ENCODE results near the gene LHX4.

LHX4 gene

DNA sequence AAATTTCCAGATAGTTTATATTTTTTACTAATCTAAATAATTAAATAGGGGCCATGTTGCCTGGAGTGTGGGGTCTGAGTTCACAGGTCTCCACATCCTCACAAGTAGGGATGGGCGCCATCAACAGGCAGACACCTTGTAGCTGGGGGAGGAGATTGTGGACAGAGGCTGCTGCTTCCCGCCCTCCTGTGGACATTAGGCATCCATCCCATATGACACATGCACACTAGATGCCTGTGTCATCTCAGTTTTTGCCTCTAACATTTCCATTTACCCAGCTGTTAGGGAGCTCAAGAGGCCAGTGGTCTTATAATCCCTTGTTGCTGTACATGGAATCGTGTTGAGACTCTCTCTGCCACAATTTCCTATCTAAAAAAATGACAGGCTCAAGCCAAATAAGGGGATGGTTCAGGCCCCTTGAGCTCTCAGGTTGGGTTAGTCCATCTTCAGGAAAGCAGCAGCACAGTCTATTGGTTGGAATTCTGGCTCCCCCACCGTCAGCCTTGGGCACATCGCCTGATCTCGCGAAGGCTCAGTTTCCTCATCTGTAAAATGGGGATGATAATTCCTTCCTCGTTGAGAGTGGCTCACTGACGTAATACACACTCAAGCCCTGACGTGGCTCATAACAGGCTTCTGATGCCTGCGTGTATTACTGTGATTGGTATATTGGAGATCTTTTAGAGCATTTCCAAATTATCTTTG, 13.6 kb downstream of the LHX4 start:
- no peak for DNase-seq (ENCODE audit: low read depth)

DNA sequence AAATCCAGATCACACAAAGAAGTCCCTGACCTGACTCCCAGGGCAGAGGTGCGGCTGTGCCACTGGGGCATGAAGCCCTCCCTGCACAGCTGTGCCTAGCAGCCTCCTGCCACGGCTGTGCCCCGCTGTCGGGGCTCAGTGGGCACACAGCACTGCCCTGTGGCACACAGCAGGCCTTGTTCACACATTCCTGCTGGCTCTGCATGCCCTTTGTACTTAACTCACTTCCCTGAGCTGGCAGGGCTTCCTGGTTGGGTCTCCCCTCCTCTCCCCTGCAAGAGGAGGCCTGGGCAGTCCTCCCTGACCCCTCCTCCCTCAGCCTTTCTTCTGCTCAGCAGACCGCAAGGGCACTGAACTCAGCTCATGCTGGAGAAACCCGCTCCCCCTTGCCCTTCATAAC, 14.8 kb downstream of the LHX4 start:
- no peak for DNase-seq (ENCODE audit: low read depth)

DNA sequence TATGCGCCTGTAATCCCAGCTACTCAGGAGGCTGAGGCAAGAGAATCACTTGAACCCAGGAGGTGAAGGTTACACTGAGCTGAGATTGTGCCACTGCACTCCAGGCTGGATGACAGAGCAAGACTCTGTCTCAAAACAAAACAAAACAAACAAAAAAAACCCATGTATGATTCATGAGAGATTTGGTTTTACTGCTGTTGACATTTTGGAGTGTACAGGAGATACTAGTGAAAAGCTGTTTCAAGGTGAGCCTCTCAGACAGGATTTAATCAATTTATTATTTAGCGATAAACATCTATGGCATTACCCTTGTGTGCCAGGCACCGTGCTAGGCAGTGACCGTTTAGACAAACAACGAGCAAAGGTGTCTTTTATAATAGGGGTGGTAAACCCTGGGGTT, 16.5 kb downstream of the LHX4 start:
- no peak for DNase-seq (ENCODE audit: low read depth)

DNA sequence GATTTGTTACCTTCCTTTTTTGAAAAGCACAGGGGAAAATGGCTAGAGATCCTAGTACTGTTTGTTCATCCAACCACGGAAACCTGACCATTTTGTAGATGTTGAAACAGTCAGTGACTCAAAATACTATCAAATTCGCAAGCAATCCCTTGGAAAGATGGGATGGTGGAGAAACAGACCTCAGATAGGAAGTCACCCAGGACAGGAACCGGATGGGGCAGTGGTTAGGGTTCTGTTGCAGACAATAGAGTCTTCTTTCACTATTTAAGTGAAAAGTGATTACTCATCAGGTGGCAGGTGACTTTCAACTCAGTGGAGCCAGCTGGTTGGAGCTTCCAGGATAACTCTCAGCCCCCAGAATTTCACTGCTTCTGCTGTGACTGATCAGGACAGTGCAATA, 17.0 kb downstream of the LHX4 start:
- DNase-seq (ENCODE audit: low read depth) = no peak

- DNase-seq (ENCODE audit: low read depth) = no peak
These were observed 17.5 kb downstream of the LHX4 start for GRCh38 chr1:180247580-180247979.

- no peak for DNase-seq (ENCODE audit: low read depth)
These were observed 18.1 kb downstream of the LHX4 start for GRCh38 chr1:180248176-180248575.

DNA sequence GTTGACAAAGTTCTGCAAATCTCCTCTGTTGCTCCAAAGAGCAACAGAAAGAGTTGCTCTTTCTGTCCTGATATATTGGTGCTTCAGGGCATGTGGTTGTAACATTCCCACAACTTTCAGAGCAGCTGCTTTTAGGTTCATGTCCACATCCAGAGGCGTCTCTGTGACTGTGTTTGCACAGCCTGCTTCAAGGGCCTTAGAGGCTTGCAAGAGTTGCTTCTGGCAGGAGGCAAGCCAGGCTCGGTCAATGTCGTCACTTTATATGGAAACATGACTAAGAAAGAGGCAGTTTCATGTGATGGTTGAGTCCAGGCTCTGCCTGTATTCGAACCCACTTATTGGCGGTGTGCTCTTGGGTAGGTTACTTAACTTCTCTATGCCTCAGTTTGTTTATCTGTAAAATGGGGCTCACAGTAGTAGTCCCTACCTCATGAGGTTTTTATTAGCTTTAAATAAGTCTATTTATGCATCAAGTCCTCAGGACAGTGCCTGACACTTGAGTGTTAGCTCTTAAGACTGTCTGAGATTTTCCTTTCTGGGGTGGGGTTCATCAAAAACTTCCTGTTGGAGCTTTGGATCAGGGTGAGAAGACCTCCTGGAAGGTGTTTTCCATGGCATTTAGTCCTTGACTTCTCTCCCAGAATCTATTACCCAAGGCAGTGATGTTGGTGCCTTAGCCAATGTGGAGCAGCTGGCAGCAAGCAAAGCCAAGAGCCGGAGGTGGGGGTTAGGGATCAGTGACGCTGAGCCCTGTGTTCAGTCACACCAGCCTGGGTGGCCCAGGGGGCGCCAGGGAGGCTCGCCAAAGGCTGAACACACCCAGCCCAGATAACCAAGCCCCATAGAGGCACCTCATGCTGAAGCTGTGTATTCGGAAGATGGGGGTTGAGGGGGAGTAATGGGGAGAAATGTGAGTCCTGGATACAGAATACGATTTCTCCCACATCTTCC, 18.9 kb downstream of the LHX4 start:
- no peak for DNase-seq (ENCODE audit: low read depth)

DNA sequence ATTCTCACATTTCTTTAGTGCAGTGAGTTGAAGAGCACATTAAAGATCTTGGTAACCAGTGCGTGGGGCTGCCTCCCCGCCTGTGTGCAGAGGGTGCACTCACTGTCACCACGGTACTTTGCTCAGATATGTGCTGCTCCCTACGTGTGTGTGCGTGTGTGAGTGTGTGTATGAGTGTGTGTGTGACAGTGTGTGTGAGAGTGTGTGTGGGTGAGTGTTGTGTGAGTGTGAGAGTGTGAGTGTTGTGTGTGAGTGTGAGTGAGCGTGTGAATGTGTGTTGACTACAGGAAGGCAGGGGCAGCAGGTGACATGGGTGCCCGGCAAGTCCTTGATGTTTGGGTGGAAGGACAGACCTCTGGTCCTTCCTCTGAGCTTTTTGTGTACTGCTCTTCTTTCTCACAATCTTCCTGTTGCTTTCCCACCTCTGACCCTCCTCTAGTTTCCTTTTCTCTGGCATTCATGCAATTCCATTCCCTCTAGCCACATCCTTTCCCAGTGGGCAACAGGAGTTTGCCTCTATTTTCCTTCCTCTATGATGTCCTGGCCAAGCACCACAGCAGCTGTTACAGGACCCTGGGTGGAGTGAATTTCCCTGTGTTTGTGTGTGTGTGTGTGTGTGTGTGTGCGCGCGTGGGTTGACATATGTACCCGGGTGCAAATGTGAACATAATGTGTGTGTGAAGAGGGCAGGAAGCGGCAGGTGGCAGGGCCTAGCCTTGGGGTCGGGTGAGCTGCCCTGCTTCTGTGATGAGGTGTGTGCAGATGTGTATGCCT, 19.8 kb downstream of the LHX4 start:
- DNase-seq (ENCODE audit: low read depth) = no peak

DNA sequence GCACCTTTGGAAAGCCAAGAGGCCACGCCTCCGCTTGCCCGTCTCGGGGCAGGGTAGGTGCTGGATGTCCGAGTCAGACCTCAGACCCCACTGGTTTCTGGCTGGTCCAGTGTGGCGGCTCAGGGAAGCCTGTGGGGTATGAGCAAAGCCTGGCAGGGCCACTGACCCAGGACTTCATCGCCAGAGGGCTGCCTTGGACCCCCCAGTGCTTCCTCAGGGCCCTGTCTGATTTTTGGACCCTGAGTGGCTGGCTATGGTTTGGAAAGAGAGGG, 20.4 kb downstream of the LHX4 start:
- DNase-seq (ENCODE audit: low read depth) = no peak

DNA sequence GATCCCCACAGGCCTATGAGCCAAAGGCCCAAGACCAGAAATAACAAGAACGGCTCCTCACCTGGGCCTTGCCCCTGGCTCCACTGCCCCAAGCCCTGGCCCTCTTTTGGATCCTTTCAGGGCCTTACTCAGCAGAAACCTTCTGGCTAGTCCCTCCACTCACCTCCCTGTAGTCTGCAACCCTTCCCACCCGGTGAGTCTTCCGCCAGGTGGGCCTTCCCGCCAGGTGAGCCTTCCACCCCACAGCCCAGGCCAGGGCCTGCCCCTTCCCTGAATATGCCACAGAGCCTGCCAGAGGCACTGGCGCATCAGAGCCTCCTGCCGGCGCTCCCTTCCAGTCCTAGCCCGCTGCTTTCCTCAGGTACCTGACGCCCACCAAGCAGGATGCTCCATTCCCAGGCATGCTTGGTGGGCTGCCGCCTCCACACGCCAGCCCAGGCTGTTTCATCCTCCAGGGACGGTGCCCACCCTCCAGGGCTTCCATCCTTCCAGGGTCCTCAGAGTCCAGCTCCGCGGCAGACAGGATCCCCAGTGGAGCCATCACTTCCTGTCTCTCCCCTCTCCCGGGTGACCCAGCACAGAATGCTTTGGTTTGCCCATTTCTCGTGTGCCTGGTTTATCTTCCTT, 20.9 kb downstream of the LHX4 start:
- DNase-seq (ENCODE audit: low read depth) = no peak

- DNase-seq (ENCODE audit: low read depth) = no peak
These were observed 21.7 kb downstream of the LHX4 start for GRCh38 chr1:180251526-180252305.

DNA sequence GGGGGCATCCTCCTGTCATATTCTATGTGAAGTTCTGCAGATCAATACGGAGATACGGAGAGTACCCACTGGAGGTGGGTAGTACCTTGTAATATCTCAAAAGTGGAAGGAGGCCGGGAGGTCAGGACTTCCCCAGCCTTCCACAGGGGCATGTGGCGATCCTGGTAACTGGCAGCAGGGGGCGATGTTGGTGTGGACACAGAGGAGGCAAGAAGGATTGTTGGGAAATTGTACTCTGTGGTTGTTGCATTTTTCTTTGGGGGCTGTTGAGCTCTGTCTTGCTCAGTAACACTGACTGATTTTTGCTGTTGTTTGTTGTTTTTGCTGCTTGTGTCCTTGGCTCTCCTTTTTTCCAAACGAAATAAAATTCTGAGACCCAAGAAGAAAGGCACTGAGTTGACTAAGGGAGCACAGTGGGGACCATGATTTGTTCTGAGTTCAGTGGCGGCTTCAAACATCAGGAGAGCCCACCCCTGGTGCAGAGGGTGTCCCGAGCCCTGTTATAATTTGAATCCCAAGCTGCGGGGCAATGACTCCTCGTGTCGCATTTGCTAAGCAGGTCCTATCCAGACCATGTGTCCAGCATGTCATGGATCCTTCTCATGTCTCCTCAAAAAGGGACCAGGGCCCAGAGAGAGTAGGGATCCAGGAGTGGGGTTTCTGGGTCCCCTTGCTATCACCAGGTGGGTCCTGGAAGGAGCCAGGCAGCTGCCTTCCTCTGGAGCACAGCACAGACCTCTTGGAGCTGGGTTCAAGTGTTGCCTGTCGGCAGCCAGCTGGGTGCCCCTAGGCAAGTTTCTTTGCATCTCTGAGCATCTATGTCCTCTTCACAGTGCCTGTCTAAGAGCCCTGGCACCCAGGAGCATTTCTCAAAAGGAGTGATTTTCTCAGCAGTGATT, 22.8 kb downstream of the LHX4 start:
- no peak for DNase-seq (ENCODE audit: low read depth)

GRCh38 chr1:180253585-180254495, 23.8 kb downstream of the LHX4 start:
- no peak for DNase-seq (ENCODE audit: low read depth)

DNA sequence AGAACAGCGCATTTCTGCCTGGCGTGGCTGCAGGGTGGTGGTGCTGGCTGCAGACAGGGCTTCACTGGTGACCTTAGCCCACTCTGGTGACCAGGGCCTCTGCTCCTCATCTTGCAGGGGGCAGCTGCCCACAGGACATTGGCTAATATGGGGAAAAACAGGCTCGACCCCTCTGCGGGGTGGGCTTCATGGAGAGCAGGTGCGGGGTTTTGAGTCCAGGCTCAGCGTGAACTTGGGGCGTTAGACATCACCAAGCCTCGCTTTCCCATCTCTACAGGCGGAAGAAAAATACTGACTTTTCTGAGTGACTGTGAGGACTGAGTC, 24.4 kb downstream of the LHX4 start:
- DNase-seq (ENCODE audit: low read depth) = no peak

- no peak for DNase-seq (ENCODE audit: low read depth)
These were observed 24.8 kb downstream of the LHX4 start for GRCh38 chr1:180254854-180255253.

DNA sequence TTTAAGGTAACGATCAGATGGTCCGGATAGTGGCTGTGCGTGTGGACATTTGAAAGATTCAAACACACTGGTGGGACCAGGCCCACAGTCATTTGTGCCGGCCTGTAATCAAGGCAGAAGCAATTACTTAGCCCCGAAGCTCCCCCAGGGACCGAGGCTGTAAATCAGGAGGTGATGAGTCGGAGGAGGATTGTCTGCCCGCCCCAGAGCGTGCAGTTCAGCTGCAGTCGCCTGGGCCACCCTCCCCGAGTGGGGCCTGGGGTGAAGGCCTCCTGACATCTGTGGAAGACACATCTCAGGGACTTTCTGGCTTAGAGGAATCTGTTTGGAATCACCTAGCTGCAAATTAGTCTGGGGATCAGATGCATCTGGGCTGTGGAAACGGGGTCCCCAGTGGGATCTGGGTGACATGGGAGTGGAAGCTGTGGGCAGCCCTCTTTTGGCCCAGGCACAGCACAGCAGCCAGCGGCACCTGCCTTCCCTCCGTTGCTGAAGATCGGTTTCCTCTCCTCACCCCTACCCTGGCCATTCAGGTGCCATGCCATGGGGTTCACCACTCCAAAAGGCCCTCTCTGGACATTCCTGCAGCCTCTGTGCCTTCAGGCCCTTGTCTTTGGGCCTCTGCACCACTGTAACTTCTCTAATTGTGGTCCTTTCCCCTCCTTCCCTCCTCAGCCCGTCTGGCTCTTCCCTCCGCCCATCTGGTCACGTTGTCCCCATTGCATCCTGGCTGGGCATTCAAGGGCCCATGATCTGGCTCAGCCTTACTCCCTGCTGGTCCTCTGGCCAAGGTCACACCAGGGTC, 25.7 kb downstream of the LHX4 start:
- DNase-seq (ENCODE audit: low read depth) = no peak

GRCh38 chr1:180256341-180257027, 26.4 kb downstream of the LHX4 start:
- no peak for DNase-seq (ENCODE audit: low read depth)

GRCh38 chr1:180257028-180257386, 26.9 kb downstream of the LHX4 start:
- DNase-seq (ENCODE audit: low read depth) = no peak
